RWPE1 (cell line): ENCODE measurements around the gene AIG1.

ENCODE experiments used
- CTCF ChIA-PET: fragments of 350-600 bp; sonication (Branson Sonifier 250); formaldehyde crosslinking; extraction: SDS; loops from one replicate; lab custom pipeline; 2021; lab: Yijun Ruan, JAX
- POLR2A ChIA-PET: fragments of 400-600 bp; formaldehyde crosslinking; extraction: SDS; loops from one replicate; lab custom pipeline; 2020; ENCODE audit warnings: antibody characterized with exemption; ENCODE audit not compliant: low non-redundant PET; lab: Yijun Ruan, JAX
- DNase-seq: peaks from one replicate; pipeline ENCODE4 v3.0.0; 2012; ENCODE audit warnings: low spot score
- H3K27ac ChIP-seq: fragments of 450-650 bp; 2 replicates; pipeline ENCODE4 v1.5.1; 2017
- TF ChIP-seq, protein P1 (sequence below): fragments of 450-650 bp; conservative IDR thresholded peaks from 2 replicates; pipeline ENCODE4 v1.5.1; 2017; ENCODE audit warnings: low read depth, mild to moderate bottlenecking

The AIG1 gene

DNA sequence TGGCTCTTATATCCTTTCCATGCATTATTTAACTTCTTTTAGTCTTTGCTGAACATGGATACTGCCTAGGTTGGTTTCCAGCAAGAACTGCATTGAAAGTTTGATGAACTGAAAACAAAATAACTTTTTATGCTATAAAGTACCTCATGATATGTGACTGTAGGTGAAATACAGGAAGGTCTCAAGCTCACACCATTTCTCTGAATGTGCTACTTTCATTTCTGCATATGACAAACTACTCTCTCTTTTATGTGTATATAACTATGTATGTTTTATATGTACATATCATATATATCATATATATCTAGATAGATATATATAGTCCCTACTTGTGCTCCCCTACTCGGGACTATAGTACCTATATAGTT is 65.9 kb downstream of the AIG1 start:
- H3K27ac ChIP-seq: no peak overlapping the region
- ChIA-PET POLR2A (no interaction called here), CTCF (no interaction called here)
- DNase-seq: no peak
- TF ChIP-seq, protein P1, sequence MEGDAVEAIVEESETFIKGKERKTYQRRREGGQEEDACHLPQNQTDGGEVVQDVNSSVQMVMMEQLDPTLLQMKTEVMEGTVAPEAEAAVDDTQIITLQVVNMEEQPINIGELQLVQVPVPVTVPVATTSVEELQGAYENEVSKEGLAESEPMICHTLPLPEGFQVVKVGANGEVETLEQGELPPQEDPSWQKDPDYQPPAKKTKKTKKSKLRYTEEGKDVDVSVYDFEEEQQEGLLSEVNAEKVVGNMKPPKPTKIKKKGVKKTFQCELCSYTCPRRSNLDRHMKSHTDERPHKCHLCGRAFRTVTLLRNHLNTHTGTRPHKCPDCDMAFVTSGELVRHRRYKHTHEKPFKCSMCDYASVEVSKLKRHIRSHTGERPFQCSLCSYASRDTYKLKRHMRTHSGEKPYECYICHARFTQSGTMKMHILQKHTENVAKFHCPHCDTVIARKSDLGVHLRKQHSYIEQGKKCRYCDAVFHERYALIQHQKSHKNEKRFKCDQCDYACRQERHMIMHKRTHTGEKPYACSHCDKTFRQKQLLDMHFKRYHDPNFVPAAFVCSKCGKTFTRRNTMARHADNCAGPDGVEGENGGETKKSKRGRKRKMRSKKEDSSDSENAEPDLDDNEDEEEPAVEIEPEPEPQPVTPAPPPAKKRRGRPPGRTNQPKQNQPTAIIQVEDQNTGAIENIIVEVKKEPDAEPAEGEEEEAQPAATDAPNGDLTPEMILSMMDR: no peak

DNA sequence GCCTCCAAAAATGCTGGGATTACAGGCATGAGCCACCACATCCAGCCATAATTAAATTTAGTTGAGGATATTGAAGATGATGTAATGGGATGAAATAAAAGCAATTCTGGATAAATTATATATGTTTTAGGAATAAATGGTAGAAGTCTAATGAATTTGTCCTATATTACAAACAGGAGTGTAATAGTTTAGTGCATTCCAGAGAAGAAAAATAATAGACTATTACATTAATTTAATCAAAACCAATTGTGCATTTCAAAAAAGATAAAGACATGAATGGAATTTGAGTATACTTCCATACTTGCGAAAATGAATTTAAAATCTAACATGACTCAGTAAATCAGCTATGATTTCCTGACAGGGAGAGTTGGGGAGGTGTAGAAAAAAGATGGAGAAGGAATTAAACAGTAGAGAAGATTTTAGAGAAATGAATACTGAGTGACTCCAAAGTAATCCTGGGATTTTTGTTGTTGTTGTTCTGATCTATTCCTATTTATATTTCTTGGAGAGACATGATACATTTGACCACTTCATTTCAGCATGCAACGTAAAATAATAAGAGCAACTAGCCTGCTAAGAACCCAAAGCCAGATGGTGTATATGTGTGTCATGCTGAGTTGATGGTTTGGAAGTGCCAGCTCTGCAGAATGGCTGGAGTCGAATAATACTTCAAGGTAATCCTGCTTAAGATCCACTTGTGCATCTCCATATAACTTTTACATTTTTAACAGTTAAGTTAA is 67.4 kb downstream of the AIG1 start:
- DNase-seq: no peak
- ChIA-PET POLR2A (no interaction called here), CTCF (interaction anchor here (0.7 kb wide), 1 partner anchor 65 kb away, joined by 3 read pairs; no protein-coding TSS in a partner anchor)
- no peak overlapping the region for H3K27ac ChIP-seq
- TF ChIP-seq, protein P1: no peak

DNA sequence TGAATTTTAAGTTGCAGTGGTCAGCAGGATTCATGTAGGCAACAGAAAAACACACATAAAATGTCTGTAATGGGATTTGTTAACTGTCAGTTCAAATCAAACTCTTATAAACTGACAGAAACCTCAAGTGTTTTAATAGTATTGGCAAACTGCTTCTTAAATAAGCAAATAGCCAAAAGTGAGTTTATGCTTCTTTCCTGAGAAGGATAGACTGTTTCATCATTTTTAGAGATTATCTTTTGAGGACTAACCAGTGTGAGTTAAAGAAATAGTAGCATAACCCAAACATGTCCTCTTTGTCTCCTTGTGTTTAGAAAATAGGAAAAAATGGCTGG is 68.0 kb downstream of the AIG1 start:
- POLR2A ChIA-PET: no interaction called here
- CTCF ChIA-PET: interaction anchor here (0.7 kb wide), 1 partner anchor 9 kb away, joined by 4 read pairs; no protein-coding TSS in a partner anchor
- TF ChIP-seq, protein P1: no peak
- no peak overlapping the region for H3K27ac ChIP-seq
- no peak for DNase-seq

DNA sequence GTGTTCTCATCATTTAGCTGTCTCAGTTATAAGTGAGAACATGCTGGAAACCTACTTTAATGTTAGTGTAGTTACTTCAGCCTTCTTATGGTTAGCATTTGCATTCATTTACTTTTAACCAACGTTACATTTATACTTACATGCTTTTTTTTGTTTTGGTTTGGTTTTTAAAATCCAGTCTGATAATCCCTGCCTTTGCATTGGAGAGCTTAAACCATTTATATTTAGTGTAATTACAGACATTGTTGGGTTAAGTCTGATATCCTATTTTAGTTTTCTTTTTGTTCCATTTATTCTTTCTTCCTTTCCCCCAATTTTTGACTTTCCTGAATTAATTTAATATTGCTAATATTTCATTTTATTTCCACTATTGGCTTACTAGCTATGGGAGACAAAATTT is 70.2 kb downstream of the AIG1 start:
- POLR2A ChIA-PET: interaction anchor here (0.6 kb wide), 1 partner anchor 69 kb away, joined by 3 read pairs; no protein-coding TSS in a partner anchor
- CTCF ChIA-PET: interaction anchor here (0.7 kb wide), 1 partner anchor 49 kb away, joined by 4 read pairs; no protein-coding TSS in a partner anchor

DNA sequence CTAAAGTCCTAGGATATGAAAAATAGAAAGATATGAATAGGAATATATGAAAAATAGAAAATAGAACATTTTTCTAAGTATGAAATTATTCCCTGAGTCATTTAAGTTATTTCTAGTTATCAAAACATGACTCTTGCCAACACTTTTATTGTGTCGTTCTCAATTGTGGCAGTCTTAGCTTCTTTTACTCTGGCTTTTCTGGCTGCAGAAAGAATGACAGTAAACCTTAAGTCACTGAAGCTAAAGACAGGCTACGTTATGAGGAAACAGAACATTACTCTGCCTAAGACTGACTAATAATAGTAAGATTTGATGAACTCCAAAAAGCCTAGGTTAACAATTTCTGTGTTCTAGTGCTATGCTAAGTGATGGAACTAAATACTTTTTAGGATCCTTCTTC is 74.6 kb downstream of the AIG1 start:
- CTCF ChIA-PET: interaction anchor here (0.8 kb wide), 1 partner anchor 15 kb away, joined by 3 read pairs; no protein-coding TSS in a partner anchor
- no peak for DNase-seq
- TF ChIP-seq, protein P1: no peak
- POLR2A ChIA-PET: no interaction called here
- H3K27ac ChIP-seq: no peak overlapping the region

More for the DNA sequence above, 70.2 kb downstream of the AIG1 start:
- TF ChIP-seq, protein P1: no peak
- DNase-seq: no peak
- no peak overlapping the region for H3K27ac ChIP-seq

DNA sequence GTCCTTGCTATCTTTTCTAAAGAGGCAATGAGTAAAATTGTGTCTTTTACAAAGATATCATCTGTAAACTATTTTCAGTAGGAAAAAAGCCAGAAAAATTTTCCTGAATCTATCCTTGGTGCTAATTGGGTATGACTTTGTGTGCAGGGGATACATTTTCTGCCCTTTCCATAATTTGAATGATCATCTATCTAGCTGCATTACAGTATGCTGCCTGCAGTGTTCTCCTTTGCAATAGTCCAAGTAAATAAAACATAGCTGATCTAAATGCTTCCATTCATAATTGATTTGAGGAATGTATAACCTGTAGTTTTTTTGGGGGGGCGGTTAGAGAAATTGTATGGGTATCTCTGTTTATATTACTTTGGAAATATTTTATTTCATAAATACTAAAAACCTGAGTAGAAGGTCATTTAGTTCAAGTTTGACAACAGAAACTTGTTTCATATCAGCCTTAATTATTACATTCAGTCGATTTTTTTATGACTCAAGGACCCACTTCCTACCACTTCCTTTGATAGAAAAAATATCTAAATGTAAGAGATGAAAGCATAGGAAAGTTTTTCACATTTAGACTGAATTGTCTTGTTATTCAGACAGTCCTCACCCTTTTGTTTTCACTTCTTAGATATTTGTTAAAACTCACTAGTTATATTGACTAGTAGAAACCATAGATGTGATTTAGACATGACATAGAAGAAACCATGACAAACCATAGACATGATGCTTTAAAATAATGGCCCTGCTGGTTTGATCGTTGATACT is 75.3 kb downstream of the AIG1 start:
- TF ChIP-seq, protein P1: no peak
- no peak for DNase-seq
- ChIA-PET CTCF (no interaction called here), POLR2A (no interaction called here)
- H3K27ac ChIP-seq: no peak overlapping the region
